Psoas muscle (tissue), 8 donors: Measurements from ENCODE around the gene IGDCC3. TPM values are rescaled to one million over a fixed set of nuclear protein-coding genes. Genes with fewer than 3 reads are reported as not detected.

ENCODE experiments used
- ATAC-seq, 4 donors: fragments of 200-7000 bp; cut with Tn5 transposase; one replicate each; pipeline ENCODE4 v1.9.1; 2020; ENCODE audit warnings: moderate library complexity in 3 of 4, mild to moderate bottlenecking in 2 of 4
- DNase-seq, 2 donors: peaks; one replicate each; pipeline ENCODE4 v3.0.0-alpha.2; 2020
- H3K27ac ChIP-seq: fragments of 200-600 bp; one replicate; pipeline ENCODE4 v1.8.0; 2022
- H3K27me3 ChIP-seq, 3 donors: fragments of 200-600 bp in 1 of 3; one replicate each; pipeline versions ENCODE4 v1.6.1 to v1.8.0; 2013 to 2022; ENCODE audit warnings: low read length in 2 of 3, mild to moderate bottlenecking in 2 of 3, moderate library complexity in 1 of 3; ENCODE audit not compliant: insufficient read depth in 3 of 3
- H3K36me3 ChIP-seq, 2 donors: fragments of 200-600 bp in 1 of 2; one replicate each; pipeline versions ENCODE4 v1.6.1 to v1.8.0; 2013 to 2022; ENCODE audit warnings: low read depth in 1 of 2, mild to moderate bottlenecking in 1 of 2, moderate library complexity in 1 of 2; ENCODE audit not compliant: insufficient read depth in 1 of 2
- H3K4me1 ChIP-seq: fragments of 200-600 bp; one replicate; pipeline ENCODE4 v1.8.0; 2022
- H3K4me3 ChIP-seq: fragments of 200-600 bp; one replicate; pipeline ENCODE4 v1.8.0; 2022; ENCODE audit warnings: mild to moderate bottlenecking
- H3K9me3 ChIP-seq: fragments of 200-600 bp; one replicate; pipeline ENCODE4 v1.8.0; 2022
- CTCF ChIP-seq: fragments of 200-600 bp; IDR thresholded peaks from one replicate; pipeline ENCODE4 v1.8.0; 2022; ENCODE audit warnings: antibody characterized with exemption
- WGBS, 3 donors: extraction: QIAGEN DNeasy Blood & Tissue Kit; methylation state at CpG; one replicate each; pipeline versions ENCODE4 v1.1.6 to v1.1.7; 2013; 5-methylcytosine and 5-hydroxymethylcytosine counted together
- intact Hi-C, 2 donors: fragments of 100-400 bp; cut with DNase I; formaldehyde crosslinking; loops; one replicate each; pipeline versions ENCODE4 v1.11.0 to v1.14.2; 2022
- polyA plus RNA-seq, 3 donors: library from polyadenylated mRNA; stranded (reverse); fragments of 200-250 nt; gene quantifications; one replicate each; pipeline ENCODE4 v1.2.3, GENCODE V29; 2013
- total RNA-seq, 4 donors: library from RNA; stranded (reverse); fragmentation: NEBNext Ultra II Directional in 2 of 4; extraction: Animal tissue kit (Norgen Biotek cat#: 25700) in 2 of 4; gene quantifications; one replicate each; pipeline versions ENCODE4 v1.2.1 to v1.2.4, GENCODE V29; 2021 to 2023
- donor health status: healthy with polysubstance abuse.
- donor health status: DM: no; HTN: no; CAD: no; lungs with moderate emphysema.
- donor health status: Bipolar disorder and iron deficiency.
- donor health status: healthy.
- donor health status: DM: yes; HTN: yes; CAD: no.
- donor health status: DM: no; HTN: no; CAD: no.
- donor health status: DM: no; HTN: no; CAD: no.
- donor health status: DM: yes; HTN: yes; CAD: no.

The IGDCC3 gene
- total and polyA plus RNA-seq, 7 donors, result not detected

GRCh38 chr15:65363306-65363705 lies 14.5 kb downstream of the IGDCC3 start:
- no peaks in the 10 kb centered on the region for H3K9me3 ChIP-seq
- intact Hi-C loops, result no loop called here
- 83 to 86% (median 85%) methylated on average over 6 to 7 of the region's 7 CpGs for WGBS, 3 donors
- DNase-seq, result no peak
- H3K4me3 ChIP-seq, result no peak overlapping the region
- no peaks in the 10 kb centered on the region for H3K4me1 ChIP-seq
- no peaks in the 10 kb centered on the region for H3K27me3 ChIP-seq
- ATAC-seq, result no peak
- H3K36me3 ChIP-seq, result no peaks in the 10 kb centered on the region
- no peak overlapping the region for H3K27ac ChIP-seq
- TF ChIP-seq CTCF, result no peak

- intact Hi-C loops, result no loop called here
- no peak for DNase-seq
- Histone ChIP-seq H3K27me3 (no peaks in the 10 kb centered on the region), H3K4me1 (no peaks in the 10 kb centered on the region), H3K4me3 (no peak overlapping the region), H3K9me3 (no peaks in the 10 kb centered on the region), H3K36me3 (no peaks in the 10 kb centered on the region), H3K27ac (no peak overlapping the region)
- WGBS, 3 donors, result 86 to 96% (median 89%) methylated on average over 8 of the region's 8 CpGs
- no peak for ATAC-seq
- no peak for TF ChIP-seq CTCF
These were observed 15.3 kb downstream of the IGDCC3 start for GRCh38 chr15:65362491-65362890.

GRCh38 chr15:65361708-65362459 lies 15.9 kb downstream of the IGDCC3 start:
- Histone ChIP-seq H3K27ac (no peak overlapping the region), H3K4me3 (no peak overlapping the region), H3K4me1 (no peaks in the 10 kb centered on the region), H3K36me3 (no peaks in the 10 kb centered on the region), H3K9me3 (no peaks in the 10 kb centered on the region), H3K27me3 (peaks cover 0 to 2% (median 0%) of the 10 kb centered on the region in 3 donors)
- intact Hi-C loops, result no loop called here
- DNase-seq (no peak), ATAC-seq (no peak)
- WGBS, 3 donors, result 69 to 81% (median 73%) methylated on average over 32 of the region's 32 CpGs
- TF ChIP-seq CTCF, result no peak

- Histone ChIP-seq H3K27me3 (peaks cover 0 to 12% (median 4%) of the 10 kb centered on the region in 3 donors), H3K36me3 (no peaks in the 10 kb centered on the region), H3K27ac (no peak overlapping the region), H3K9me3 (no peaks in the 10 kb centered on the region), H3K4me1 (no peaks in the 10 kb centered on the region), H3K4me3 (no peak overlapping the region)
- no peak for ATAC-seq
- DNase-seq, result no peak
- TF ChIP-seq CTCF, result no peak
- WGBS, 3 donors, result 75 to 88% (median 81%) methylated on average over 1 of the region's 1 CpG
- intact Hi-C loops, result no loop called here
These were observed 17.3 kb downstream of the IGDCC3 start for GRCh38 chr15:65360506-65360905.

- Histone ChIP-seq H3K27ac (no peak overlapping the region), H3K4me1 (no peaks in the 10 kb centered on the region), H3K27me3 (peaks cover 0 to 12% (median 6%) of the 10 kb centered on the region in 3 donors), H3K4me3 (peak overlapping the region; percentile 69), H3K36me3 (no peaks in the 10 kb centered on the region), H3K9me3 (no peaks in the 10 kb centered on the region)
- peak in 2 of 4 donors; percentile 10 to 22 for ATAC-seq
- intact Hi-C loops, result no loop called here
- 27 to 41% (median 29%) methylated on average over 17 of the region's 17 CpGs for WGBS, 3 donors
- no peak for TF ChIP-seq CTCF
- DNase-seq, result no peak
These were observed 21.8 kb downstream of the IGDCC3 start for GRCh38 chr15:65355988-65356353.
